ENCODE data around the gene FOXK2. TPM values are rescaled to one million over a fixed set of nuclear protein-coding genes. Genes with fewer than 3 reads are reported as not detected.

Gene FOXK2
- total RNA-seq, 1 experiment from 2014 or later: 78.9 TPM

- Histone ChIP-seq H3K4me2 (peak overlapping the region; percentile 77), H3K9me3 (ENCODE audit: insufficient read depth, low read depth) (no peaks in the 10 kb centered on the region), H2AFZ (no peak overlapping the region), H3K4me1 (replicated peaks; ENCODE audit: insufficient read depth) (peaks cover 17% of the 10 kb centered on the region), H3K27ac (peak overlapping the region; percentile 59), H3K9me2 (ENCODE audit: insufficient read depth) (no peaks in the 10 kb centered on the region), H4K20me1 (ENCODE audit: insufficient read depth) (peaks cover 3% of the 10 kb centered on the region), H3K79me2 (ENCODE audit: low read depth) (no peaks in the 10 kb centered on the region), H3K36me3 (ENCODE audit: low read depth) (no peaks in the 10 kb centered on the region; the same call in 1 of the 2 replicates), H3K4me3 (peak overlapping the region; percentile 52; the same call in 1 of the 2 replicates), H3K27me3 (ENCODE audit: insufficient read depth, low read depth) (no peaks in the 10 kb centered on the region), H3F3A (ENCODE audit: insufficient read depth, low read depth) (peaks cover 17% of the 10 kb centered on the region; the same call in 1 of the 2 replicates)
- peak; percentile 73 to 77 for DNase-seq
- intact Hi-C loops (cut with micrococcal nuclease; ENCODE audit: unreplicated experiment): no loop called here
- ChIA-PET CTCF (no interaction called here), POLR2A (ENCODE audit: unreplicated experiment) (interaction anchor here (0.6 kb wide), 1 partner anchor 119 kb away, joined by 8 read pairs; no protein-coding TSS in a partner anchor)
- no TSS peak for BruUV-seq (replicated peaks)
- TF ChIP-seq CTCF (conservative IDR thresholded peaks at IDR 0.05) (no peak), EZH2 (IDR thresholded peaks at IDR 0.05; ENCODE audit: low read depth) (no peak)
Observed at GRCh38 chr17:82592767-82593589, 73.4 kb downstream of the FOXK2 start.

- ChIA-PET POLR2A (ENCODE audit: unreplicated experiment) (interaction anchor here (0.7 kb wide), 1 partner anchor 142 kb away, joined by 9 read pairs; the partner anchor contains the start of gene FN3K), CTCF (no interaction called here)
- H3K27me3 ChIP-seq (ENCODE audit: insufficient read depth, low read depth): no peaks in the 10 kb centered on the region
- H3K4me1 ChIP-seq (replicated peaks; ENCODE audit: insufficient read depth): peaks cover 17% of the 10 kb centered on the region
- peaks cover 3% of the 10 kb centered on the region for H4K20me1 ChIP-seq (ENCODE audit: insufficient read depth)
- BruUV-seq (replicated peaks): TSS peak; percentile 27
- H3K9me3 ChIP-seq (ENCODE audit: insufficient read depth, low read depth): no peaks in the 10 kb centered on the region
- peaks cover 17% of the 10 kb centered on the region; the same call in 1 of the 2 replicates for H3F3A ChIP-seq (ENCODE audit: insufficient read depth, low read depth)
- peak overlapping the region; percentile 59 for H3K27ac ChIP-seq
- no peaks in the 10 kb centered on the region; the same call in 1 of the 2 replicates for H3K36me3 ChIP-seq (ENCODE audit: low read depth)
- TF ChIP-seq CTCF (conservative IDR thresholded peaks at IDR 0.05) (no peak), EZH2 (IDR thresholded peaks at IDR 0.05; ENCODE audit: low read depth) (no peak)
- no peak for DNase-seq
- peak overlapping the region; percentile 52; the same call in 1 of the 2 replicates for H3K4me3 ChIP-seq
- H3K79me2 ChIP-seq (ENCODE audit: low read depth): no peaks in the 10 kb centered on the region
- no peak overlapping the region for H2AFZ ChIP-seq
- H3K9me2 ChIP-seq (ENCODE audit: insufficient read depth): no peaks in the 10 kb centered on the region
- intact Hi-C loops (cut with micrococcal nuclease; ENCODE audit: unreplicated experiment): no loop called here
- H3K4me2 ChIP-seq: peak overlapping the region; percentile 77
Observed at GRCh38 chr17:82593590-82594087, 74.1 kb downstream of the FOXK2 start.

- no peaks in the 10 kb centered on the region; the same call in 1 of the 2 replicates for H3K36me3 ChIP-seq (ENCODE audit: low read depth)
- no peak overlapping the region for H3K4me2 ChIP-seq
- H3K4me3 ChIP-seq: no peak overlapping the region
- no peak for DNase-seq
- ChIA-PET POLR2A (ENCODE audit: unreplicated experiment) (interaction anchor here (0.7 kb wide), 1 partner anchor 141 kb away, joined by 9 read pairs; the partner anchor contains the start of gene FN3K), CTCF (no interaction called here)
- no peaks in the 10 kb centered on the region for H3K9me2 ChIP-seq (ENCODE audit: insufficient read depth)
- intact Hi-C loops (cut with micrococcal nuclease; ENCODE audit: unreplicated experiment): no loop called here
- peaks cover 3% of the 10 kb centered on the region for H4K20me1 ChIP-seq (ENCODE audit: insufficient read depth)
- no peak overlapping the region for H2AFZ ChIP-seq
- H3K79me2 ChIP-seq (ENCODE audit: low read depth): no peaks in the 10 kb centered on the region
- H3K27me3 ChIP-seq (ENCODE audit: insufficient read depth, low read depth): no peaks in the 10 kb centered on the region
- no TSS peak for BruUV-seq (replicated peaks)
- H3K9me3 ChIP-seq (ENCODE audit: insufficient read depth, low read depth): no peaks in the 10 kb centered on the region
- no peak for TF ChIP-seq CTCF (conservative IDR thresholded peaks at IDR 0.05)
- peaks cover 17% of the 10 kb centered on the region; the same call in 1 of the 2 replicates for H3F3A ChIP-seq (ENCODE audit: insufficient read depth, low read depth)
- H3K27ac ChIP-seq: no peak overlapping the region
- peaks cover 17% of the 10 kb centered on the region for H3K4me1 ChIP-seq (replicated peaks; ENCODE audit: insufficient read depth)
Observed at GRCh38 chr17:82594571-82594970, 75.0 kb downstream of the FOXK2 start.

All from PC-9 (cell line).